OCI-LY1 (cell line): ENCODE measurements around the gene SEC14L1.
"Not testable (repeated sequence)": the region's sequence is repeated elsewhere in the genome, so short reads cannot be mapped to it uniquely, and the experiment has no call there.

Experiments used
- H2AFZ ChIP-seq: fragments of 200-600 bp; sonication (generic), shearing (Covaris generic); 2 replicates; pipeline ENCODE4 v1.6.0; 2014; ENCODE audit warnings: antibody characterized with exemption, mild to moderate bottlenecking, low read length
- H3F3A ChIP-seq: fragments of 200-600 bp; sonication (generic), shearing (Covaris generic); 2 replicates; pipeline ENCODE4 v1.6.0; 2014; ENCODE audit warnings: mild to moderate bottlenecking, antibody characterized with exemption, low read length, moderate library complexity; ENCODE audit not compliant: insufficient read depth
- H3K27ac ChIP-seq: fragments of 200-600 bp; sonication (generic); 2 replicates; pipeline ENCODE4 v1.5.1; 2014; ENCODE audit warnings: low read length, mixed run types, mild to moderate bottlenecking, low read depth; ENCODE audit not compliant: poor library complexity, severe bottlenecking
- H3K27me3 ChIP-seq: fragments of 200-600 bp; sonication (generic); 2 replicates; pipeline ENCODE4 v1.6.0; 2014; ENCODE audit warnings: antibody characterized with exemption, mild to moderate bottlenecking, low read length, moderate library complexity; ENCODE audit not compliant: insufficient read depth
- H3K36me3 ChIP-seq: fragments of 200-600 bp; sonication (generic); 2 replicates; pipeline ENCODE4 v1.6.1; 2014; ENCODE audit warnings: mild to moderate bottlenecking, antibody characterized with exemption, low read length, moderate library complexity, mixed read lengths; ENCODE audit not compliant: insufficient read depth
- H3K4me1 ChIP-seq: fragments of 200-600 bp; sonication (generic); 2 replicates; pipeline ENCODE4 v1.5.1; 2014; ENCODE audit warnings: mild to moderate bottlenecking, low read length, moderate library complexity; ENCODE audit not compliant: insufficient read depth, severe bottlenecking
- H3K4me2 ChIP-seq: fragments of 200-600 bp; sonication (generic), shearing (Covaris generic); 2 replicates; pipeline ENCODE4 v1.6.1; 2014; ENCODE audit warnings: low read length
- H3K4me3 ChIP-seq: fragments of 200-600 bp; sonication (generic); 2 replicates; pipeline ENCODE4 v1.5.1; 2014; ENCODE audit warnings: low read length, low read depth, mild to moderate bottlenecking, mixed read lengths; ENCODE audit not compliant: poor library complexity, severe bottlenecking
- H3K79me2 ChIP-seq: fragments of 200-600 bp; shearing (Covaris generic); 2 replicates; pipeline ENCODE4 v1.6.1; 2016; ENCODE audit warnings: mixed run types, low read length, mixed read lengths; ENCODE audit not compliant: insufficient read depth
- H3K9ac ChIP-seq: fragments of 200-600 bp; sonication (generic), shearing (Covaris generic); 2 replicates; pipeline ENCODE4 v1.6.1; 2014; ENCODE audit warnings: mild to moderate bottlenecking, low read length, mixed read lengths
- H3K9me2 ChIP-seq: fragments of 200-600 bp; sonication (generic), shearing (Covaris generic); 2 replicates; pipeline ENCODE4 v1.6.1; 2014; ENCODE audit warnings: low read depth, mild to moderate bottlenecking, low read length, mixed read lengths
- H3K9me3 ChIP-seq: fragments of 200-600 bp; shearing (Covaris generic); 2 replicates; pipeline ENCODE4 v1.6.1; 2014; ENCODE audit warnings: low read length, mixed read lengths
- H4K20me1 ChIP-seq: fragments of 200-600 bp; sonication (generic), shearing (Covaris generic); 2 replicates; pipeline ENCODE4 v1.6.0; 2016; ENCODE audit warnings: mild to moderate bottlenecking, low read length; ENCODE audit not compliant: insufficient read depth
- CTCF ChIP-seq: fragments of 200-600 bp; sonication (generic), shearing (Covaris generic); IDR thresholded peaks from 2 replicates; pipeline ENCODE4 v1.5.1; 2017; ENCODE audit warnings: mild to moderate bottlenecking, antibody characterized with exemption, low read length, moderate library complexity, mixed read lengths
- EZH2 ChIP-seq: fragments of 200-600 bp; sonication (generic), shearing (Covaris generic); IDR thresholded peaks from 2 replicates; pipeline ENCODE4 v1.8.0; 2017; ENCODE audit warnings: borderline replicate concordance, mixed run types, mild to moderate bottlenecking, antibody characterized with exemption, low read length, moderate library complexity, mixed read lengths

SEC14L1 gene

DNA sequence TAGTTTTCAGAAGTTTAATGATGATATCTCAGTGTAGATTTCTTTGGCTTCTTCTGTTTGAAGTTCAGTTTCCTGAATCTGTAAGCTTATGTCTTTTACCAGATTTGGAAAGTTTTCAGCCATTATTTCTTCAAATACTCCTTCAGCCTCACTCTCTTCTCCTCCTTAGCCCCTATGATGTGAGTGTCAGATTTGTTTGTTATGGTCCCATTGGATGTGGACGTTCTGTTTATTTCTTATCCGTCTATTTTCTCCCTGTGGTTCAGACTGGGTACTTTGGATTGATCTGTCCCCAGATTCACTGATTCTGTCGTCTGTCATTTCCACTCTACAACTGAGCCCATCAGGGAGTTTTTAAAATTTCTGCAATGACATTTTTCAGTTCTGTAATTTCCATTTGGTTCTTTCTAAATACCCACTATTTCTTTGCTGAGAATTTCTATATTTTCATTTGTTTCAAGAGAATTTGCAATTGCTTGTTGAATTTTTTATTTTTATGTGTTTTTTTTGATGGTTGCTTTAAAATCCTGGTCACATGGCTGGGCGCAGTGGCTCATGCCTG is 110.9 kb downstream of the SEC14L1 start:
- no peak overlapping the region for H3K9ac ChIP-seq
- no peak overlapping the region for H2AFZ ChIP-seq
- H3K27ac ChIP-seq: no peak overlapping the region
- H3K36me3 ChIP-seq: no peaks in the 10 kb centered on the region
- H3K4me1 ChIP-seq: peaks cover 7% of the 10 kb centered on the region
- H3K9me2 ChIP-seq: no peaks in the 10 kb centered on the region
- H3K27me3 ChIP-seq: peaks cover 10% of the 10 kb centered on the region; the same call in 1 of the 2 replicates
- no peaks in the 10 kb centered on the region for H3K79me2 ChIP-seq
- H3K9me3 ChIP-seq: no peaks in the 10 kb centered on the region
- H3F3A ChIP-seq: no peaks in the 10 kb centered on the region
- TF ChIP-seq EZH2: no peak
- no peak for TF ChIP-seq CTCF
- H3K4me3 ChIP-seq: no peak overlapping the region
- H4K20me1 ChIP-seq: no peaks in the 10 kb centered on the region
- H3K4me2 ChIP-seq: no peak overlapping the region

- not testable (repeated sequence) for H3F3A ChIP-seq, H3K9ac ChIP-seq, H3K27ac ChIP-seq, H3K4me2 ChIP-seq, H3K36me3 ChIP-seq, H3K4me3 ChIP-seq, H2AFZ ChIP-seq, H3K9me3 ChIP-seq, H4K20me1 ChIP-seq, H3K79me2 ChIP-seq, H3K9me2 ChIP-seq, H3K4me1 ChIP-seq
- peaks cover 10% of the 10 kb centered on the region; the same call in 1 of the 2 replicates for H3K27me3 ChIP-seq
Measured at GRCh38 chr17:77252306-77252705, 111.5 kb downstream of the SEC14L1 start.

- H3K9ac ChIP-seq: no peak overlapping the region
Measured at GRCh38 chr17:77253611-77254051, 112.9 kb downstream of the SEC14L1 start.

More at GRCh38 chr17:77253611-77254051, 112.9 kb downstream of the SEC14L1 start:
- H3K36me3 ChIP-seq: no peaks in the 10 kb centered on the region
- TF ChIP-seq CTCF (no peak), EZH2 (no peak)
- H3K4me1 ChIP-seq: no peaks in the 10 kb centered on the region
- no peak overlapping the region for H3K4me2 ChIP-seq
- no peaks in the 10 kb centered on the region for H4K20me1 ChIP-seq
- peaks cover 10% of the 10 kb centered on the region; the same call in 1 of the 2 replicates for H3K27me3 ChIP-seq
- H3K79me2 ChIP-seq: no peaks in the 10 kb centered on the region
- no peak overlapping the region for H3K4me3 ChIP-seq
- no peaks in the 10 kb centered on the region for H3F3A ChIP-seq
- H3K27ac ChIP-seq: no peak overlapping the region
- H3K9me2 ChIP-seq: no peaks in the 10 kb centered on the region
- no peak overlapping the region for H2AFZ ChIP-seq
- no peaks in the 10 kb centered on the region for H3K9me3 ChIP-seq
